Skeletal muscle satellite cell (primary cell): ENCODE results near the gene RUVBL1.

ENCODE experiments used
- H3K27me3 ChIP-seq: 2 replicates; pipeline ENCODE4 v1.7.0; 2013; ENCODE audit warnings: low read length; ENCODE audit not compliant: control insufficient read depth, insufficient read depth
- H3K36me3 ChIP-seq: 2 replicates; pipeline ENCODE4 v1.7.0; 2013; ENCODE audit warnings: mild to moderate bottlenecking, control low read depth, low read length; ENCODE audit not compliant: insufficient read depth
- H3K4me1 ChIP-seq: 2 replicates; pipeline ENCODE4 v1.7.0; 2013; ENCODE audit warnings: low read length; ENCODE audit not compliant: control insufficient read depth, insufficient read depth
- H3K4me2 ChIP-seq: 2 replicates; pipeline ENCODE4 v1.7.0; 2013; ENCODE audit warnings: mild to moderate bottlenecking, low read length
- H3K4me3 ChIP-seq: 2 replicates; pipeline ENCODE4 v1.7.0; 2013; ENCODE audit warnings: low read length
- H3K9ac ChIP-seq: 2 replicates; pipeline ENCODE4 v1.7.0; 2013; ENCODE audit warnings: mild to moderate bottlenecking, low read depth, low read length, moderate library complexity
- H3K9me3 ChIP-seq: replicated peaks from 2 replicates; pipeline ENCODE4 v1.7.0; 2013; ENCODE audit warnings: mild to moderate bottlenecking, control low read depth, low read length

RUVBL1 gene

DNA sequence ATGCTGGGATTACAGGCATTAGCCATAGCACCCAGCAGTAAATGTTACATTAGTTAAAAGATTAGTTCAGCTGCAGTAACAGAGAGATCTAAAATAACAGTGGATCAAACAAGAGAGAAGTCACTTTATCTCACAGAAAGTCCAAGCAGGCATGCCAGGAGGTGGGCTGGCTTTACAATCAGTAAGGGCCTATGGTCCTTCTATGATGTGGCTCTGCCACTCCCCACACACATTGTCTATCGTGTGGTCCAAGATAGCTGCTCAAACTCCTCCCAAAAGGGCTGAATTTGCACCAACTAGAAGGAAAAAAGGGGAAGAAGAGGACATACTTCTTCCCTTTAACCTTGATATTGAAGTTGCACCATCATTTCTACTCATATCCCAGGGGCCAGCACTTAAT is 4.6 kb upstream of the RUVBL1 start:
- no peak overlapping the region for H3K4me3 ChIP-seq
- no peak overlapping the region for H3K4me2 ChIP-seq
- H3K36me3 ChIP-seq: no peaks in the 10 kb centered on the region
- no peak overlapping the region for H3K9ac ChIP-seq
- peaks cover 5% of the 10 kb centered on the region for H3K27me3 ChIP-seq
- H3K4me1 ChIP-seq: no peaks in the 10 kb centered on the region
- no peaks in the 10 kb centered on the region for H3K9me3 ChIP-seq

DNA sequence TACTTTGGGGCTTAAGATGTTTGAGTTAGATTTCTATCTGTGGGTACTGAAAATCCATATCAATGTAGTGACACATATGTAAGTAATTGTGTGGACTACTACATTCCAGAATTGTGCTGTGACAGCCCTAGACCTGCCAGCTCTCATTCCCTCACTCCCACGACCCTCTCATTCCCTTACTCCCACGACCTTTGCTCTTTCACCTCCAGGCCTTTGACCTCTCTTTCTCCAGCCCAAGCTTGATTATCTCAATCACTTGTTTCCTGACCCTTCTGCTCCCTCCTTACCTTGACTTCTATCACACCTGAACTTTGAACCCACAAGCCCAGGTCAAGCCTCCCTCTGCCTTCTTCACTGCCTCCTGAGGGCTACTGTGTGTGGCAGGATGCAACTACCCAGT is 3.6 kb upstream of the RUVBL1 start:
- H3K27me3 ChIP-seq: peaks cover 5% of the 10 kb centered on the region

DNA sequence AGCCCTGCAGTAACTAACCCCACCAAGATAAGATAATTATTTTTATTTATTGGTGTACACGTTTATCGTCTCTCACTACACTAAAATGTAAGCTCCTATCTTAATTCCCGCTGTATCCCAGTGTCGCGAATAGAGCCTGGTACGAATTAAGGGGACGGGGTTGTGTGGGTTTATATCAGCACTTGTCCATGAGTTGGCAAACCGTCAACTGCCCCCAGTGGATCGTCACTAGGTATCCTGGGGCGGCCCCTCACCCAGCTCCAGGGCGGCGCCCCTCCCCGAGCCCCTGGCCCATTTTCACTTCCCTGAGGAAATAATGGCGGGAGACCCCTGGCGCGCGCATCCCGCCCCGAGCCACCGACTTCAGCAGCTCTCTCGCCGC is 465 bp downstream of the RUVBL1 start:
- Histone ChIP-seq H3K4me1 (peaks cover 8% of the 10 kb centered on the region), H3K36me3 (no peaks in the 10 kb centered on the region), H3K9me3 (no peaks in the 10 kb centered on the region), H3K4me2 (peak overlapping the region; percentile 65), H3K27me3 (no peaks in the 10 kb centered on the region), H3K9ac (peak overlapping the region; percentile 94), H3K4me3 (peak overlapping the region; percentile 93)

More for the DNA sequence above, 3.6 kb upstream of the RUVBL1 start:
- Histone ChIP-seq H3K4me1 (peaks cover 7% of the 10 kb centered on the region), H3K4me3 (no peak overlapping the region), H3K36me3 (no peaks in the 10 kb centered on the region), H3K9me3 (no peaks in the 10 kb centered on the region), H3K9ac (no peak overlapping the region), H3K4me2 (no peak overlapping the region)

DNA sequence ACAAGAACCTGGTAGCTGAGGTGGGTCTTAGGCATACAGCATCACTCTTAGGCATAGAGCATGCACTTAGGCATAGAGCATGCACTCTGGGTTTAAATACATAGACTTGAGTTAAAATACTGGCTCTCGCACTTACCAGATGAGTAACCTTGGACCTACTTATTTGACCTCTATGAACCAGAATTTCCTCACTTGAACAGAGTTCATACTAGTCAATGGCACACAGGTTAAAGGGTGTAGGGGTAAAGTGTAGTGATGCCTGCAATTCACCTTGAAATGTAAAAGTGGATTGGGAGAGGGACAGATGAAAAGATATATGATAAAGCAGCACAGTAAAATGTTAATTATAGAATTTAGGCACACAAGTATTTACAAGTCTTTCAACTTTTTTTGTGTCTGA is 1.6 kb downstream of the RUVBL1 start:
- Histone ChIP-seq H3K4me2 (peak overlapping the region; percentile 65), H3K36me3 (no peaks in the 10 kb centered on the region), H3K27me3 (no peaks in the 10 kb centered on the region), H3K9me3 (no peaks in the 10 kb centered on the region), H3K4me3 (peak overlapping the region; percentile 93), H3K9ac (no peak overlapping the region), H3K4me1 (peaks cover 8% of the 10 kb centered on the region)

DNA sequence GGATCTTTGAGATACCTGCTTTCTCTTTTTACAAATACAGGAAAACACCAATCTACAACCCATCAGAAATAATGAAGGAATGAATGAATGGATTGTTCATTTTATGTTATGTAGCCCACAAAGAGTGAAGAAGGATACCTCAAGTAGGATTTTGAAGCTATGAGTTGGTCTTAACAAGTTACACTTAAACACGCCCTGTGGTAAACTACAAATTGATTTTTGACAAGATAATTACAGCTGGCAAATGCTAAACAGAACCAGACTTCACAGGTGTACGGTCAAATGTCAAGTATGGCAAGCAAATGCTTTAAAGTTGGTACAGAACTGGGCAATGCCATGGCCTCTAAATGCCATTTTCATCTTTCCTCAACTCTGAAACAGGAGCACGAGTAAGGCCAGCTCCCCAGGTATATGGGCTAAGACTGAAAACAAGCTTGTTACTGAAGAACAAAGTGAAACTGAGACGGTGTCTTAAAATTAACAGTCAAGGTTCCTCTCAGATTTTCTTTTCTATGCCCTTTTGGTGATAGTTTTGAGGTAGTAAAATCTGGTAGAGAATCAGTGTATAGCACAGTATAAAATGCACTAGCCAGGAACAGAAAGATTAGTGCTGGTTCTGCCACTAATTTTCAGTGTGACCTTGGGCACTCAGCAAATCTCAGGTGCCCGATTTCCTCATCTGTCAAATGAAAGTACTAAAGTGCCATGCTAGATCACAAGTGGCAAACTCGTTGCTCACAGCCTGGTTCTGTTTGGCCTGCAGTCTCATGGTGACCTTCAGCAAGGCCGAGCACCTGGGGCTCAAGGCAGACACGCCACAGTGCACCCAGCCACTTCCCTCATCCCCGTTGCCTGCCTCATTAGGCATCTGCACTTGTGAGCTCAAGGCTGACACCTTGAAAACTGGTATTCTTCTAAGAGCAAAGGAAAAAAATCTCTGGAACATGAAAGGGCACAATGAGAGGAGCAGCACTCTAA is 9.5 kb downstream of the RUVBL1 start:
- H3K9ac ChIP-seq: no peak overlapping the region
- no peaks in the 10 kb centered on the region for H3K27me3 ChIP-seq
- H3K4me1 ChIP-seq: peaks cover 16% of the 10 kb centered on the region
- H3K9me3 ChIP-seq: no peaks in the 10 kb centered on the region
- H3K36me3 ChIP-seq: peaks cover 12% of the 10 kb centered on the region
- no peak overlapping the region for H3K4me3 ChIP-seq
- no peak overlapping the region for H3K4me2 ChIP-seq

DNA sequence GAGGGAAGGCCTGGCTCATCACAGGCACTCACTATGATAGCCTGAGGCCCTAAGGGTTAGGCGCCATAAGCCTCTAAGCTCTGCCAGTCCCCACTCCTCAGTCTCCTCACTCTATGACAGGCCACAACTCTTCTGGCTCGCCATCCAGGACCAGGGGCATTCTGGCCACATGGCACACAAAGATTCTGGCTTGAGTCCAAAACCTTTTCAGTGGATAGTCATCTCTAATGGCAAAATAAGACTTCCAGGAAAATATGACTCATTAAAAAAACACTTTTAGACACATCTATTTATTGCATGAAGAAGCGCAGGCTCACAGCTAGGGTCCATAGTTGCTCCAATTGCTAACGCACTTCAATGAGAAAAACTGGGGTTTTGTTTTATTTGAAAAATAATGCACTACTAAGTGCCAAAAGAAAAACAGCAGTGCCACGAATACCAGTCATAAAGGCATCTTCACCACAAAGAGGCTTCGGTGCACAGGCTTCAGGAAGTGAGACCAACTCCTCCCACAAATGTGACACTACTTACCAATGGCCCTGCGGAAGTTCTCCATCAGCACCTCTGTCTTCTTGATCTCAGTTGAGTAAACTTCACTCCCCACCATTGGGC is 11.1 kb downstream of the RUVBL1 start:
- peaks cover 16% of the 10 kb centered on the region for H3K4me1 ChIP-seq
- peaks cover 16% of the 10 kb centered on the region for H3K36me3 ChIP-seq
- peak overlapping the region; percentile 30 for H3K4me2 ChIP-seq
- no peaks in the 10 kb centered on the region for H3K27me3 ChIP-seq
- H3K9ac ChIP-seq: no peak overlapping the region
- no peaks in the 10 kb centered on the region for H3K9me3 ChIP-seq
- peak overlapping the region; percentile 1 for H3K4me3 ChIP-seq

DNA sequence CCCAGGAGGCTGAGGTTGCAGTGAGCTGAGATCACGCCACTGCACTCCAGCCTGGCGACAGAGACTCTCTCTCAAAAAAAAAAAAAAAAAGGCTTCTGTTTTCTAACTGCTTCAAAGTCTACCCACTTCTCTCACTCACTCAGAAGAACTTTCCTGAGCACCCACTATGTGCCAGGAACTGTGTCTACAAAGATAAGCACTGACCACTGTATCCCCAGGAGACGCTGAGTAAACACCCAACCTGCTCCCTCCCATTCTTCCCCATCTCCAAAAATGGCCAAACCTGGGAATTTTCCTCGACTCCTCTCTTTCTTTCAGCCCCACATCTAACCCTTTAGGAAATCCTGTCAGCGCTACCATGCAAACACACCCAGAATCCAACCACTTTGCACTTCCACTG is 12.5 kb downstream of the RUVBL1 start:
- Histone ChIP-seq H3K9ac (no peak overlapping the region), H3K4me3 (no peak overlapping the region), H3K9me3 (no peaks in the 10 kb centered on the region), H3K4me1 (peaks cover 16% of the 10 kb centered on the region), H3K27me3 (no peaks in the 10 kb centered on the region), H3K36me3 (peaks cover 19% of the 10 kb centered on the region), H3K4me2 (no peak overlapping the region)

DNA sequence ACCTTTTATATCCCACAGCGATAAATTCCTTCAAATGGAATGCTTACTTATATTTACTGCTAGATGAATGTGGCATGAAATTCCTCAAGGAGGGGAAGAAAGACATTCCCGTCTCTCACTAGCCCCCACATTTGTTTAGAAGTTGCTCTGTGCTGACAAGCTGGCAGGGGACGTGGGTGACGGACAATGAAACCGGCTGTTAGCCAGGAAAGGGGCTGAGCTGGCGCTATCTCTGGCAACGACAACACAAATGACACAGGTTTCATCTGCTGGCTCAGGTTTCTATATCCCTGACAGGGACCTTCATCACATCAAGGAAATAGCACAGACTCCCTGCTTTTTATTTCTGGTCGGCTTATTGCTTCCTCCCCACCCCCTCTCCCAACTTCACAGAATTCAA is 15.8 kb downstream of the RUVBL1 start:
- Histone ChIP-seq H3K4me1 (peaks cover 12% of the 10 kb centered on the region), H3K36me3 (peaks cover 20% of the 10 kb centered on the region), H3K4me3 (no peak overlapping the region), H3K27me3 (no peaks in the 10 kb centered on the region), H3K9me3 (no peaks in the 10 kb centered on the region), H3K4me2 (no peak overlapping the region), H3K9ac (no peak overlapping the region)

DNA sequence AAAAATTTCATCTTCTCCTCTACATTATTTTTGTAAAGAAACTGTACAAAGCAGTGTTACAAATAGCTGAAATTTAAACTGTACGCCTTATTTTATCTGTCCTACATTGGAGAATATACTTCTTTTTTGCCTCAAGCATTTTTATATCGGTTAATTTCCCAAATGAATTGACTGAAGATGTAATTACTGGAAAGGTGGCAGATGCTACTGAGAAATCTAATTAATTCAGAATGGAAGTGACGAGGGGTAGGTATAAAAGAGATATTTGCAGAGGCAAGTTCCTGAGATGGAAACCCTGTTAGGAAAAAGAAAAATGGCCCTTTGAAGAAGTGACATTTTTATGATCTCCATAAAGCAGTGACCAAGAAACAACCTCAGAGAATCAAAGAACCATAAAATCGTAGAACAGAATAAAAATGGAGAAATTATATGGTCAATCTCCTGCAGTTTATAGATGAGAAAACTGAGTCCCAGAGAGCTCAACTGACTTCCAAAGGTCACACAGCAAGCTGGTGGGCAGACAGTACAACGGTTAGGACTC is 20.4 kb downstream of the RUVBL1 start:
- Histone ChIP-seq H3K4me2 (no peak overlapping the region), H3K4me1 (no peaks in the 10 kb centered on the region), H3K4me3 (no peak overlapping the region), H3K9me3 (no peaks in the 10 kb centered on the region), H3K27me3 (no peaks in the 10 kb centered on the region), H3K36me3 (peaks cover 33% of the 10 kb centered on the region), H3K9ac (no peak overlapping the region)

DNA sequence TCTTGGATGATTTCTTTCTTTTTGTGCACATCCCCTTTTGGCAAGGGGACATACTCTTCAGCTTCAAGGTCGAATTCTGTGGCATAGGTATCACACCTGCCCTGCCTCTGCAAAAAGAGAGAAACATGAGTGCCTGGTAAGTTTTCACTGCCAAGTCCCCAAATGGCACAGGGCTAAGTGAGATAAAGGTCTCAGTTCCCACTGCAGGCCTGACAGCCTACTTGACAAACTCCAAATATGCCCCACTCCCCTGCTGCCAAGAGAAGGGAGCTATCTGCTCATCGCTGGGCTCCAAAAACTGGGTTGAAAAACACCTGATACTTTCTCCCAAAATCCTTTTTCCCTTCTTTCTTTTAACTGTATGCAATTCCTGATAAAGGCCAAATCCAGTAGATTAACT is 23.0 kb downstream of the RUVBL1 start:
- no peaks in the 10 kb centered on the region for H3K4me1 ChIP-seq
- H3K4me3 ChIP-seq: no peak overlapping the region
- H3K36me3 ChIP-seq: peaks cover 46% of the 10 kb centered on the region

DNA sequence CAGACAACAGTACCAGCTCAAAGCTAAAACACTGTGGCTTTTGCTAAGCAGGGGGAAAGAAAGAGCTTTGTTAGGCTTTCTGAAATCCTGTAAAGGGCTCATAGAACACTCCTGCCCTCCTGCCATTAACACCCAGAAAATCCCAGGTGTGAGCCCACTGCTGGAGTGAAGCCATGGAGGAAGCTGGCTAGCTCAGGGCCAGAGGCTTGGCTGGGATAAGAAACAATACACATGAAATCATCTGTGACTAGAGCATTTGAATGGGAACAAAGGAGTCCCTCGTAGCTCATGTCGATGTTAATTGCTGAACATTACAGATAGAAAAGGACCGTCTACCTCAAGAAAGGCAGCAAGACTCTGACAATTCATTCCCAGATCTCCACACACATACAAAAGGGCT is 23.5 kb downstream of the RUVBL1 start:
- Histone ChIP-seq H3K4me1 (peaks cover 3% of the 10 kb centered on the region), H3K9me3 (no peaks in the 10 kb centered on the region), H3K4me3 (no peak overlapping the region), H3K9ac (no peak overlapping the region), H3K4me2 (no peak overlapping the region), H3K27me3 (no peaks in the 10 kb centered on the region), H3K36me3 (peaks cover 46% of the 10 kb centered on the region)

More for the DNA sequence above, 23.0 kb downstream of the RUVBL1 start:
- H3K4me2 ChIP-seq: no peak overlapping the region
- H3K27me3 ChIP-seq: no peaks in the 10 kb centered on the region
- H3K9ac ChIP-seq: no peak overlapping the region
- no peaks in the 10 kb centered on the region for H3K9me3 ChIP-seq
